GM19468 (cell line): ENCODE measurements around the gene CA6.
"Not testable (repeated sequence)": the region's sequence is repeated elsewhere in the genome, so short reads cannot be mapped to it uniquely, and the experiment has no call there.

Experiments
- ATAC-seq: cut with Tn5 transposase; IDR thresholded peaks from one replicate; pipeline ENCODE4 v1.9.1; 2021; ENCODE audit warnings: mild to moderate bottlenecking, moderate library complexity, moderate number of reproducible peaks; ENCODE audit not compliant: unreplicated experiment; ENCODE audit errors: extremely low read depth

CA6 gene

GRCh38 chr1:9001534-9002214 lies 56.0 kb downstream of the CA6 start:
- ATAC-seq, result not testable (repeated sequence)

- ATAC-seq, result not testable (repeated sequence)
Measured at GRCh38 chr1:9002215-9002560, 56.5 kb downstream of the CA6 start.

DNA sequence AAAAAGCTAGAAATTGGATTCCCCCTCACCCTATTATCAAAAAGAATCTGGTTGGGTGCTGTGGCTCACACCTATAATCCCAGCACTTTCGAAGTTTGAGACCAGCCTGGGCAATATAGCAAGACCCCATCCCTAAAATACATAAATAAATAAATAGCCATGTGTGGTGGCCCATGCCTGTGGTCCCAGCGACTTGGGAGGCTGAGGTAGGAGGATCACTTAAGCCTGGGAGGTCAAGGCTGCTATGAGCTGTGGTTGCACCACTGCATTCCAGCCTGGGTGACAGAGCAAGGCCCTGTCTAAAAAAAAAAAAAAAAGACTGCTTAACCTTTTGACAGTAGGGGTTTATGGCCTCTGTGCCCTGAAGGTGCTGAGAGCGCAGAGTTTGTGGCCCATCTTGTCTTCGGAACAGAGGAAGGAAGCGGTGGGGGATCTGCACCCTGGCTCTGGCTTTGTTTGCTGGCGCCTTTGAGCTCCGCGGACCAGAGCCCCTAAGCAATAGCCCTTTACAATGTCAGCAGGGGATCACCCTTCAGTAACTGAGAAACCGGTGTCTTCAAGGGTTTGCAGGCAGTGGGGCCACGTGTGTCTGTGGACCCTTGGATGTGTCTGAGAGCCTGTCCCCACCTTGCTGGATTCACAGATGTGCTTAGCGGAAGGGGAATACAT lies 58.5 kb downstream of the CA6 start:
- no peak for ATAC-seq

- no peak for ATAC-seq
Measured at GRCh38 chr1:9004700-9005394, 59.2 kb downstream of the CA6 start.

GRCh38 chr1:9005395-9005708 lies 59.7 kb downstream of the CA6 start:
- no peak for ATAC-seq

DNA sequence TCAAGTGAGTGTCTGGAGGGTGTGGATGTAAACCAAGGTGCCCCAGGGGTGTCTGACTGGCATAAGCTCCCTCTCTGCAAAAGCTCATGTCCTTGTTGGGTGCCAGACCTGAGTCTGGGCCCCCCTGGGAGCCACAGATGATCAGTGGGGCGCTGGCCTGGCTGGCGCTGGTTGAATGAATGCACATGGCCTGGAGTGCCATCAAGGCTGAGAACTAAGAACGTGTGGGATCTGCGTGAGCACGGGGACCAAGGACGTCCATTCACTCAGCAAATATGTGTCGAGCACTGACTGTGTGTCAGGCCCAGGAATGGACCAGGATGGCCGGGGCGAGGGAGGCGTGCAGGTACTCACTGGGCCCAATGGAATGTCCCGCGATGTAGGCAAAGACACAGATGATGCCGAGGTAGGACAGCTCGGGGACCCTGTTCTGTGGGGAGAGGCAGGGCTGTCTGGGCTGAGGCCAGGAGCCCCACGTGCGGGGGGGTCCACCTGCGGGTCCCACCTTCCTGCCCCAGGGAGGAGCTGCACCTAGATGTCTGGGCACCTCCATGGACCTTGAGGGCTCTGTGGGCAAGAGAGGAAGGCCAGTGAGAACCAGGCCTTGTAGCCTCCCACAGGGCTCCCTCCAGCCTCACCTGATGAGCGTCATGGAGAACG lies 61.4 kb downstream of the CA6 start:
- ATAC-seq, result no peak

DNA sequence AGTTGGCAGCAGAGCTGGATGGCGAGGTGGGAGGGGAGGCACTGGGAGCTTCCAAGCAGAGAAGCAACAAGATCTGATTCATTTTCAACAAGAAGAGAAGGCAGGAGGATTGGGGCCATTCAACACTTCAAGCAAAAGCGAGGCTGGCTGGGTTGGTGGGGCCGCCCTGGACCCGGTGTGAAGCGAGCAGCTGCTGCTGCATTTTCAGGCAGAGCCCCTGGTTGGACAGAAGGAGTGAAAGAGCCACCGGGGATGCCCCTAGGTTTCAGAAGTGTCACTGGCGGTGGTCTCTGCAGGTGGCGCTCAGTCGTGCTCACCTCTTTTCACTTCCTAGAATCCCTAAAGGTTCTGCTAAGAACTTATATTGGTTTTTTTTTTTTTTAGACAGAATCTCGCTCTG lies 62.6 kb downstream of the CA6 start:
- no peak for ATAC-seq

DNA sequence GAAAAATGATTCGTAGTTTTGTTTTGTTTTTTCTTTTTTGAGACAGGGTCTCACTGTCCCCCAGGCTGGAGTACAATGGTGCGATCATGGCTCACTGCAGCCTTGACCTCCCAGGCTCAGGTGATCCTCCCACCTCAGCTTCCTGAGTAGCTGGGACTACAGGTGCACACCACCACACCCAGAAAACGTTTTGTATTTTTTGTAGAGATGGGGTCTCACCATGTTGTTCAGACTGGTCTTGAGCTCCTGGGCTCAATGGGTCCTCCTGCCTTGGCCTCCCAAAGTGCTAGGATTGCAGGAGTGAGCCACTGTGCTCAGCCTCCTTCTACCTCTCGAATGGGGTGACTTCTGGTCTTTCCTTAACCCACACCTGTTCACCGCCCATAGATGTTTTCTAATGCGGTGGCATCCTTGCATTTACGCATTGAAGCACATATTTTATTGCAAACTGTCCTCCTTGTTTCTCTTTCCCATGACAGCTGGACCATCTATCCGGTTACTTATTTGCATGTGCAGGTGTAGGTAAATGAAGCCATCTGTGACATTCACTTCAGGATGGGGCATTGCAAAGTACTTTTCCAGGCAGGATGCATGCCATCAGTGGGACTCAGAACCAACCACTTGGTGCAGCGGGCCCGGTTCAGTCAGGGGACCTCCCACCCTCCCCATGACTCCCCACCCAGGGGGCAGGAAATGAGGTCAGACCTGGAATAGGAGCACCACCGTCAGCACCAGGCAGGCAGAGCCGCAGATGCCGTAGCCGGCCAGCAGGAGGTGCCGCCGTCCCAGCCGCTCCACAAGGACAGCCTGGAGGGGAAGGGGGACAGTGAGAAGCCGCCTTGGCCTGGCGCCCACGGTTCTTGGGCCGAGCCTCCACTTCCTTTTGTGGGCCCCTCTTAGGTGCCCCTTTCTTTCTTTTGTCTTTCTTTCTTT lies 64.0 kb downstream of the CA6 start:
- no peak for ATAC-seq

DNA sequence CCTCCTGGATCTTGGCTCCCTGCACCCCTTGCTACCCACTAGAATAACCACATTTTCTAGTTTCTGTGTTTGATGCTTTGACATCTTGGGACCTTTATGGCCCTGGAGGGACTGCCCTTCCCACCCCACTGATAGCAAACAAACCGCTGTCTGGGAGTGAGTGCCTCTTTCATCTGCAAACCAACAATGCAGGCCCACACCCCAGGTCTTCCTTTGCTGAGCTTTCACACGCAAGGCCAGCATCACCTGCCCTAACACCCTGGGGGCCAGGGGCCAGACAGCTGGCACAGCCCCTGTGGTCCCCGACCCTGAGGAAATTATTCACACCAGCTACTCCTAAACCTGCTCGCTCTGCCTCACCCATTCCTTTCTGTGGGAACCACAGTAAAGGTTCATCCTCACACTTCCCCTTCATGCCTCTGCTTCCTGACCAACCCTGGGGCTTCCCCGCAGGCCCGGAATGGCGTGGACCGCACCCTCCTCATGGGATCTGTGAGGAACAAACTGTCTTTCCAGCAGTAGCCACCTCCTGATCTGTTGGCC lies 65.2 kb downstream of the CA6 start:
- no peak for ATAC-seq

DNA sequence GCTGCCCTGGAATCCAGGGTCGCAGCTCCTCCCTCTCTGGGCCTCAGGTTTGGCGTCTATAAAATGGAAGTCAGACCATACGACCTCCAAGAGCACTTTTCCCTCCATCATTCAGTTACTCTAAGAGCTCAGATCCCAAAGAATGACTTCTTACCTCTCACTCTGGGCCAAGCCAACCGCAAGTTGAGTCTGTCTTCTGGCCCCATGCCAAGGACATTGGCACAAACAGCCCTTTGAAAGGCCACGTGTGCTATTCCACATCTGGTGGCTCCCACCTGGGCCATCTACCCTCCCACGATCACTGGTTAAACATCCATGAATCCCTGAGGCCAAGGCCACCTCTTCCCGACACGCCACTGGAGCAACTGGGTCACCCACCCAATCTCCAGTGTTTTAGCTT lies 68.2 kb downstream of the CA6 start:
- ATAC-seq, result no peak

DNA sequence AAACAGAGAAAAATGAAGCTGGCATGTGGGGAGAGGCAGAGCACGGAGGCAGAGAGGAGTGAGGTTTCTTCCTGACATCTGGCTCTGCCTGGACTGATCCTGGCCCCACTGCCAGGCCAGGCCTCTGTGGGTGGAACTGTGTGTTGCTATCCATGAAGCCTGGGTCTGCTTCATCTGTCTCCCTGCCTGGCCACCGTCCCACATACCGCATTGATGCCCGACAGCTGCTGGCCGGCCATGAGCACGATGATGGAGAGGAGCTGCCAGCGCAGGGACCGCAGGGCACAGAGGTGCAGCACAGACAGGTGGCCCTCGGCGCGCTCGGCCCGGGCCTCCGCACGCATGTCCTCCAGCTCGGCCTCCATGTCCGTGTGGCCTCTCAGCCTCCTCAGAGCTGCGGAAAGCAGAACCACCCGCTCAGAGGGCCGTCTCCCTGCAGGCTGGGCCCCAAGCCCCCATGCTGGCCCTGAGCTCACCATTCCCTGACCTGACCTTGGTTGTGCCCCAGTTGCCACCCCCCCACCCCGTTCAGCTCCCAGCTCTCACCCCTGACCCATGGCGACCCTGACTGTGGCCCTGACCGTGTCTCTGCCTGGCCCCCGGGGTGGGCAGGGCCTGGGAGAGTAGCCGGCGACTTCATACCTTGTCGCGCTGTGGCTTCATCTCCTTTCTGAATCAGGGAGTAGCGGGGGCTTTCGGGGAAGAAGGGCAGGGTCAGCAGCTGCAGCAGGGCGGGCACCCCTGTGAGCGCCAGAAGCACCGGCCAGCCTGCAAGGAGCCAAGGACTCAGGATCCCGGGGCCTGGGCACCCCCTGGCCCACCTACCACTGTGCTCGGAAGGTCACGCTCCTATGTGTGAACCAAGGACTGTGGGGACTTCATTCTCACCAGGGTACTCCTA lies 69.1 kb downstream of the CA6 start:
- ATAC-seq, result no peak

DNA sequence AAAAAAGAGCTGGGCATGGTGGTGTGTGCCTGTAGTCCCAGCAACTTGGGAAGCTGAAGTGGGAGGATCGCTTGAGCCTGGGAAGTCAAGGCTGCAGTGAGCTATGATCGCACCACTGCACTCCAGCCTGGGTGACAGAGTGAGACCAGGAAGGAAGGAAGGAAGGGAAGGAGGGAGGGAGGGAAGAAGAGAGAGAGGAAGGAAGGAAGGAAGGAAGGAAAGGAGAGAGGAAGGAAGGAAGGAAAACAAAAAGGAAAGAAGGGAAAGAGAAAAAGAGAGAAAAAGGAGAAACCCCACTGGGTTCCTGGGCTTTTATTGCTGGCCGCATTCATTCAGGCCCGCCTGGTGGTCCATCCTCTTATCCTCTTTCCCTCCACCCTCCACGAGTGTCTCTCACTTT lies 70.8 kb downstream of the CA6 start:
- ATAC-seq, result no peak

GRCh38 chr1:9018333-9018732 lies 72.7 kb downstream of the CA6 start:
- ATAC-seq, result no peak

DNA sequence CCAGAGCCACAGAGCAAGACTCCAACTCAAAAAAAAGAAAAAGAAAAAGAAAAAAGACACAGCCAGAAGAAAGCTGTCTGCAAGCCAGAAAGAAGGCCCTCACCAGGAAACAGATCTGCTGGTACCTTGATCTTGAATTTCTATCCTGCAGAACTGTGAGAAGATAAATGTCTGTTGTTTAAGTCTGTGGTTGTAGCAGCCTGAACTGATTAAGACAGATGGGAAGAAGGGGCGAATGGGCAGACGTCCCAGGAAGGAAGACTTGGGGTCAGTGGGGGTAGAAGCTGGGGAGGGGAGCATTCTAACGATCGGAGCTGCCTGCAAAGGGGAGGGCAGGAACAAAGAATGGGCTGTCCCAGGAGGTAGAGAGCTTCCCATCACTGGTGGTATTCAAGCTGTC lies 74.2 kb downstream of the CA6 start:
- ATAC-seq, result no peak

DNA sequence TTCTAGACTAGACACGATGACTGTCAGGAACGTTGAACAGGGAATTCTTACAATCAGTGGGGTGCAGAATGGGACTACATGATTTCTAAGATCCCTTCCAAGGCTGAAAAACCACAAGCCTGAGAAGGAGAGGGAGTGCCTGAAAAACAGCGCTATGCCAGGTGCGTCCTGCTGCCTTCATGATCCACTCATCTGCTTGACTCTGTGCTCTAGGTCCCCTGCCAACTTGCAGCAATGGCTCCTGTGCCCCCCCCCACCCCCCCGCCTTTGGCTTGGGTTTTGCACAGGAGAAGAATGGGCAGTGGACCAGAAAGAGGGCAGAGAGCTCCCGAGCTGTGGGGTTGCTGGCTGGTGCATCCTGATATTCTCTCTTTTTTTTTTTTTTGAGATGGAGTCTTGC lies 74.6 kb downstream of the CA6 start:
- ATAC-seq, result no peak

- not testable (repeated sequence) for ATAC-seq
Measured at GRCh38 chr1:9022026-9022738, 76.5 kb downstream of the CA6 start.

- ATAC-seq, result no peak
Measured at GRCh38 chr1:9022773-9023172, 77.1 kb downstream of the CA6 start.
